NOMO-1 (cell line): ENCODE data around the gene ULBP3.

Experiments
- DNase-seq, 2 experiments: peaks; one replicate each; lab custom pipeline; 2025; ENCODE audit not compliant: unreplicated experiment in 2 of 2; lab: John Stamatoyannopoulos, UW

ULBP3 gene

DNA sequence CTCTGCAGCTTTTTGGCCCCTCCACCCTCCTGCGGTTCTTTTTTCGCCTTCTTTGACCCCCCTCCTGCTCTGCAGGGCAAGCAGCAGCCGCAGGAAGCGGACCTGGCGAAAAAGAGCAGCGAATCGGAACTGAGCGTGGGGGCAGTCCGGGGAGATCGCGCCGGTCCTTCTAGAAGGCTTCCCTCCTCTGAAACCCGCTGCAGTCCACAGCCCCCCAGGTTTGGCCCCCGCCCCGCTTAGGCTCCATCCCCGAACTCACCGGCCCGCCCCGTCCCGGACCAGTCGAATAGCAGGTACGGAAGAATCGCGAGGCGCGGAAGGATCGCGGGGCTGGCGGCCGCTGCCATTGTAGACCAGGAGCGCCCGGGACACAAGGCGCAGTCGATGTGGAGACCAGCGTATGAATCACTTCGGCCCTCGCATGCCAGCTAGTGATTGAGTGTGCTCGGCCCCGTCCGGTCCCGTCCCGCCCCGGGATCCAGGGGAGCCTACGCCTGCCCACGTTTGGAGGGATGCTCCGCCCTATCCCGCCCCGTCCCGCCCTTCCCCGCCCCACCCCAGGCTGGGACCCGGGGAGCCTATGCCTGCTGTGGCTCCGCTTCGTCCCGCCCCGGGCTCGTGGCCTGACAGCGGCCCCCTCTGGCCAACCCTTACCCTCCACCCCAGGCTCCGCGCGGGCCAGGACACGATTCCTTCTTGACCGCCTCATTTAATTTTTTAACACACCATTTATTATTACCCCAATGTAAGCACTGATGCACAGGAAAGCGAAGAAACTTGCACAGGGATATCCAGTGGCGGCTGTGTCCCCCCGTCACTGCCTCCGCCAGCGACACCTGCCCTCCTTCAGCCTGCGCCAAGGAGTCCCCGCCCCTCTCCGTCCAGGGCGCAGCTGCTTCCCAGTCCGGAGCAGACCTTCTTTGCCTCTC, at the start of gene ULBP3:
ULBP3 (minus strand) TSS at position 402 of the 929 bp plus-strand sequence; CDS start at position 347, 55 bp downstream.
- DNase-seq: peak; percentile 78 to 83

DNA sequence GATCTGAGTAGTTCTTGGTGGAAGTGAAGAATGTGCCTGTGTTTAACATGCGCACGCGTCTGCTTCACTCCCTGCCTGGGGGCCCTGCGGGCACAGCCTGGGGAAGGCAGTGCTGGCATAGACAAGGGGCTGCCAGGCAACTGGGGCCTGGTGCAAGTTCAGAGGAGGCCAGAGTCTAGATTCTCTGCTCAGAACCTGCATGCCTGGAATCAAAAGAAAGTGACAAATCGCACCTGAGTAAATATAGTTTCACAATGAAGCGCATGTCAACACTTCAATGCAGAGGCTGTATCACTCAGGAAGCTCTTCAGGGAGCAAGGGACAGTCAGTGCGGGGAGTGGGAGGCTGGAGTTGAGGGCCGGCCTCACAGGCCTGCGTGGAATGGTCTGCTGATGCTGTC, 49.7 kb upstream of the ULBP3 start:
- no peak for DNase-seq

DNA sequence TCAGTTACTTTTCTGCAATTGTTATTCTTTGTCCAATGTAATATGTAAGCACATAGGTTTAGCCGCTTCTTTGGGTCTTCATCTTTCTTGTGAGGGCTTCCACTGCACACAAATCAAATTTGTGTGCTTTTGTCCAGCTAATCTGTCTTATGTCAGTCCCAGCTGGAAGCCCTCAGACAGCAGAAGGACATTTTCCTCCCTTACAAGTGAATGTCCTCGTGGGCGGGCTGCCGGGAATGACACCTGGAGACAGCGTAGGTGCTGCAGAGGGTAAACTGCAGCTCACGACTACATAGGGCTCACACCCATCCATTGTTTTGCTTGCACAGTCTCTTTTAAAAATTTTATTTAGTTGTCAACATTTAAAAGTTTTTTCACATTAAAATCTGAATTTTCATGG, 49.3 kb upstream of the ULBP3 start:
- no peak for DNase-seq

DNA sequence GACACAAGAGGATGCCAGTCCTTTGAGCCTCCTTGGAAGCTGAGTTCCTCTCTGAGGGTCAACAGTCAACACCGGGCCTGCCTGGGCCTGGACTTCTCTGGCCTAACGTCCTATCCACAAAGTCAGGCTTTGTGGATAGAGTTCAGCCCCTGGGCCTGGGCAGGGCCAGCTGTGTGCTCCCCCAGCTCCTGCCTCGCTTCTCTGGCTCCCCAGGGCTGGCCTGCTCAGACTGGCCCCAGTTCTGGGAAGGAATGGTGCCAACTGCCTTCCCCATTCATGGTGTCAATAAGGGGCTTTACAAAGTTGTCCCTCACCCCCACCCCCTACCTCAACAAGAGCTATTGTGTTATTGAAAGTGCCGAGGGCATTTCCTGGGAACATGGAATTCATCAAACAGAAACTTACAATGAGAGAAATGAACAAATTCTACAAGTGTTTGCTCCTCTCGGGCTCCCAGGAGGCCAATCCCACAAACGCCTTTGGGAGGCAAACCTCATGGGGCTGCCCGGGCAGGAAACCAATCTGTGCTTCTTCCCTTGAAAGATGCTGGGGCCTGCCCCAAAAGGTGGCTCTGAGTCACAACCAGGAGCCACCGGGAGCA, 47.4 kb upstream of the ULBP3 start:
- no peak for DNase-seq

DNA sequence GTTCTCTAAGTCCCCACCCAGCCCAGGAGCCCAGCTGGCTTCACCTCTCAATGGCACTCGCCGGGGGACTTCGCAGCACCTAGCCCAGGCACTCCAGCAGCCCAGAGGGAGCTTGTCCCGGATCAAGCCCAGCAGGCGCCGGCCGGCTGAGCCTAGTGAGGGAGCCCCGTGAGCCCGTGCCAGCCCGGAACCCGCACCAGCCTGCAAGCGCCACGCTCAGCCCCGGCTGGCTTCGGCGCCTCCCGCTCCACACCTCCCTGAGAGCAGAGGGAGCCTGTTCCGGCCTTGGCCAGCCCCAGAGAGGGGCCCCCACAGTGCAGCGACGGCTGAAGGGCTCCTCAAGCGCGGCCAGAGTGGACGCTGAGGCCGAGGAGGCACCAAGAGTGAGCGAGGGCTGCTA, 46.8 kb upstream of the ULBP3 start:
- no peak for DNase-seq

DNA sequence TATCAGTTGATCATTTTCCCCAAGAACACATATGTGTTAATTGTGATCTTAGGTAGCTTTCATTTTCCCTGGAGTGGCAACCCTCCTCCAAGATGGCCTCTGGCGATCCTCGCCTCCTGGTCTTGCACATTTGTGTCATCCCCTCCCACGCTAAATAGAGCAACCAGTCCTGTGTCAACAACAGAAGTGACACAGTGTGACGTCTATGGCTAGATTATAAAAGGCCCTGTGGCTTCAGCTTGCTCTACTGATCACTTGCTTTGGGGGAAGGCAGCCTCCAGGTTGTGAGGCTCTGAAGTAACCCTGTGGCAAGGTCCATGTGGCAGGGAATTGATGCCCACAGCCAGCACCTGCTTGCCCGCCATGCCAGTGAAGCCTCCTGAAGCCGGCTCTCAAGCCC, 43.3 kb upstream of the ULBP3 start:
- DNase-seq: no peak

DNA sequence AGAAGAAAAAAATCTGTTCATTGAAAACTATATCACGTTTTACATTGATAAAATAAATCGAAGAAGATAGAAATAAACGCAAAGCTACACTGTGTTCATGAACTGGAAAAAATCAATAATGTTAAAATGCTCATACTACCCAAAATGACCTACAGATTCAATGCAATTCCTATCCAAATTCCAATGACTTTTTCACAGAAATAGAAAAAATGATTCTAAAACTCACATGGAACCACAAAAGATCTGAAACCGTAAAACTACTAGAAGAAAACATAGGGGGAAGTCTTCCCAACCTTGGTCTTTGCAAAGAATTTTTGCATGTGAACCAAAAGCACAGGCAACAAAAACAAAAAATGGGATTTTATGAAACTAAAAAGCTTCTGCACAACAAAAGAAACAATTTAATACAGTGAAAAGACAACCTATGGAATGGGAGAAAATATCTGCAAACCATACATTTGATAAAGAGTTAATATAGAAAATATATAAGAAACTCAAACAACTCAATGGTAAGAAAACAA, 33.9 kb upstream of the ULBP3 start:
- no peak for DNase-seq

DNA sequence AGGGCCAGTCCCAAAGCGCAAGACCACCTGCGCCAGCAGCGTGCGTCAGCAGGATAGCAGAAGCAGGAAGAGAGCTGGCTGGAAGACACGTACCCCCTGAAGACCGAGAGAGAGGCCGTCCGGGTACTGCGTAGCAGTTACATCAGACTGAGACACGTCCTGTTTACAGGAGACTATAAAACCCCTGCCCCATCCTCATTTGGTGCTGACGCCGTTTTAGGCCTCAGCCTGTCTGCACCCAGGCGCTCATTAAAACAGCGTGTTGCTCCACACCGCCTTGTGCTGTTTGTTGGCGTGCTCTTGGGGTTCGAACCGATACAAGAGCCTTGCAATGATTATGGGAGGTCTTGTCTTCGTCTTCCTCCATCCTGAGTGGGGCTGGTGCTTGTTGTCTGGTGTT, 31.8 kb upstream of the ULBP3 start:
- no peak for DNase-seq

DNA sequence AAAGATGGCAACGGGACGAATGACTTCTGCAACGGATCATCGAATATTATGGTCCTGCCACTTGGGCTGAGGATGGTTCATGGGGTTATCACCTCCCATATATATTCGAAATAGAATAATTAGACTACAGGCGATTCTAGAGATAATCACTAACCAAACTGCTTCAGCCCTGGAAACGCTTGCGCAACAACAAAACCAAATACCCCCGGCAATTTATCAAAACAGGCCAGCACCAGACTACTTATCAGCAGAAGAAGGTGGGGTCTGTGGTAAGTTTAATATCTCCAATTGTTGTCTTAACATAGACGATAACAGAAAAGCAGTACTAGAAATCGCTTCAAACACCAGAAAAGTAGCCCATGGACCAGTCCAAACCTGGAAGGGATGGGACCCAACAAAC, 31.0 kb upstream of the ULBP3 start:
- DNase-seq: no peak

DNA sequence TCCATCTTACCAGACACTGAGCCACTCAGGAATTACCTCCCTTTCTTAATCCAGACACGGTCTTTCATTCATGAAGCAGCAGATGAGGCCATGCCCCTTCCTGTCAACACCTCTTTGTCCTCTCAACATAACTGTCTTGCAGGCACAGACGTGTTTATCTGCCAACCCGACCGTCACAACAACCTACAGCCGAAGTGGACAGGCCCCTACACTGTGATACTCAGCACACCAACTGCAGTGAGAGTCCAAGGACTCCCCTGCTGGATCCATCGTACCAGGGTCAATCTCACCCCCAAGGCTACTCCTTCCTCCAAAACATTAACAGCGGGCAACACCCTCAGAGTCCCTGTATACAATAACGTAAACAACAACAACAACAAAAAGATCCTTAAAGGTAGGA, 30.6 kb upstream of the ULBP3 start:
- no peak for DNase-seq

DNA sequence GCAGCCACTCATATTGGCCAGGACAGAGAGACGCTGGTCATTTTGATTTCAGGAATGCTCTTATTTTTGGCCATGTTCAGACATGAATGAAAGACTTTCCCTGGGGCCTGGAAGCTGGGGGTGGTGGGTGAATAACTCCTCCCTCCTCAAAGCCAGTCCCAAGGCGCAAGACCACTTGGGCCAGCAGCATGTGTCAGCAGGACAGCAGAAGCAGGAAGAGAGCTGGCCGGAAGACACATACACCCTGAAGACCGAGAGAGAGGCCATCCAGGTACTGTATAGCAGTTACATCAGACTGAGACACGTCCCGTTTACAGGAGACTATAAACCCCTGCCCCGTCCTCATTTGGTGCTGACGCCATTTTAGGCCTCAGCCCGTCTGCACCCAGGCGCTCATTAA, 29.2 kb upstream of the ULBP3 start:
- DNase-seq: no peak

DNA sequence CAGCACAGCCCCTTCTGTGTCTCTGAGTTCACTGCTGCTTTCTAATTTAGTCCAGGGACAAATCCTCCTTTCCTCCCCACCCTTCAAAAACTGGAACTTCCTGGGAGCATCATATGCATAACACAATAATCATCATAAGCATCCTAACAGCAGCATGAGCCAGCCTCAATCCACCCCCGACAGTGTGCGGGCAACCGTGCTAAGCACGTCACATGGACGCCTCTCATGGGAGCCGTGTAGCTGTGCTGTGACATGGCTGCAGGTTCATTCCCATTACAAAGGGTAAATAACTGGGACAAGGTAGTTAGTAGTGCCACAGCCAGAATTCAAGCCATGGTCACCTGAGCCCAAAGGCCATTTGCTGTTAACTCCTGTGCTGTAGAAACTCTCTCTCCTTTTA, 24.5 kb upstream of the ULBP3 start:
- DNase-seq: no peak

DNA sequence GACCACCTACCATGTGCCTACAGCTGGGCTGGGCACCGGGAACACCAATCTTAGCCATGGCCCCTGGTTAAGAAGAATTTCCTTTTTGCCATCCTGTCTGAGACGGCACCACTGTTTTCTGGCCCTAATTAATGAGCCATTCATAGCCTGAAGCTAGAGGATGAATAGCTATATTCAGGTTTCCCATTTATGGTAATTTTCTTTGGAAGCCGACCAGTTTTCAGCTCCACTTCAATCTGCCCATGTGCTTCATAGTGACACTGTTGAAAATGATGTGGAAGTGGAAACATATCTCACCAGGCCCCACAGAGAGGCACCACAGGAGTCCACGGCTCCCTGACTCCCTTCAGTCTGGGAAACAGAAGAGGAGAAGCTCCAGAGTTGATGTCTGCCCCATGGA, 22.6 kb upstream of the ULBP3 start:
- no peak for DNase-seq

DNA sequence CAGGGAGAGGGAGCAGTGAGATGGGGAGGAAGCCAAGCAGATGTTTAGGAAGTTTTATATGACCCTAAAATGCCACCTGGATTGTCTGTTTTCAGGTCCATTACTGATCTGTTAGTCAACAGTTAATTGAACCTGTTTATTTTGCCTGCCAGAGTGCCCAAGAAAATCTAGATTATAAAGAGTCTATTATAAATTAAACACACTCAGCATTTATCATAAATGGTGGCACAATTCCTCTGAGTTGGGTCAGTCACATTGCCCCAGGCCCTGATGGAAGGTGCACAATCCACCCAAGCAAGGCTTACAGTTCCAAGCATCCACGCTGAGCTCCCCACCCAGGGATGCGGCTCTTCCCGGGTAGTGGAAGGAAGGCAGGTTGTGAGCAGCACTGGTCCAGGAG, 21.4 kb upstream of the ULBP3 start:
- no peak for DNase-seq

DNA sequence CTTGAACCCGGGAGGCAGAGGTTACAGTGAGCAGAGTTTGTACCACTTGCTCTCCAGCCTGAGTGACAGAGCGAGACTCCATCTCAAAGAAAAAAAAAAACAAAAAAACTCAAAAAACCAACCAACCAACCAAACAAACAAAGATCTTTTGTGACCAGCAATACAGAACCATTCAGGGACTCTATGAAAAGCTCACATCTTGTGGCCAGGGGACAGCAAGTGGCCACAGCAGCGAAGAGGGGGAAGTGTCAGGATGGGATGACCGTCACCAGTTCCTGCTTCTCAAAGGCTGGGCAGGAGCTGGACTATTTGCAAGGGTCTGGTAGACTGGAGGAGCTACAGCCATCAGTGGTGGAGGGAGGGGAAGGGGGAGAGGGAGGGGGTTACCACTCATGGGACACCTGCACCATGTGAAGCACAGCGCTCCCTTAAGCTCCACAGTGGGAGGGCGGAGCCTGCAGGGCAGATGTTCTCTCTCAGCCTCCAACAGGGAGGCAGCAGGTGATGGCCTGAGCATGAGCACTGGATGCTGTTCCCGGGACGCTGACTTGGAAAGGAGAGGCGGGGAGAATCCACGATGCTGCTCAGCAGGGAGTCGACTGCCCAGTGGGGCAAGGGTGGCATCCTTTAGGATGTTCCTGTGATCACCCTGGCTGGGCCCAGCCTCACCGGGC, 19.7 kb upstream of the ULBP3 start:
- no peak for DNase-seq

DNA sequence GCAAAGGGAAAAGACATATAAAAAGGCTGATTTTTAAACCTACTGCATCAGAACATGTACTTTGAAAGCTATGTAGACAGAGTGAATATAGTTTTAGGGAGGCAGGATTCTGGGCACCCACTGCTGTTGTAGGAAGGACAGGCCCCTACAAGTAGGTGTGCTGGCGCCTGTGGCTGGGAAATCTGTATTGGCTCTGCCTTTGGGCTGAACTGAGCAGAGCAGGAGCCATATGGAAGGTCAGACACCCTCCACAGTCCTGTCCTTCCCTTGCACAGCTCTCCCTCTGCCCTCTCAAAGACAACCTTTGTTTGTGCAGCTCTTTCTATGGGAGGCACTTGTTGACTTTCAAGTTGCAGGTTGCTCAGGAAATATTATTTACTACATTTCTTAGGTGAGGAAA, 18.4 kb upstream of the ULBP3 start:
- no peak for DNase-seq

DNA sequence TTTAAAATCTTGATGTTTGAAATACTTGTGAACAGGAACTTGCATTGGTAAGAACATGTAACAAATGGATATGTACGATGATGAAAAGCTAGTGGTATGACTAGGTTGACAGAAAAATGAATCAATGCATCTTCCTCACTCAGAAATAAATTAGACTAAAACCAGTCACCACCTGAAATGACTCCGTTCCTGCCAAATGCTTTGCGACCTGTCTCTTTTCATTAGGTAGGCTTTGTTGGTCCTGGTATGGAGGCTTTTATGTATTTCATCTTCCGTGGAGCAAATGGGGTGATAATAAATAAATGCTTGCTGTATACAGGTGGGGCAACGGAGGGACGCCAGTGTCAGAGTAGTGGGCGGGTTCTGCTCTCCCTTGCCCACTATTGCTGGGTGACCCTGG, 17.1 kb upstream of the ULBP3 start:
- no peak for DNase-seq

DNA sequence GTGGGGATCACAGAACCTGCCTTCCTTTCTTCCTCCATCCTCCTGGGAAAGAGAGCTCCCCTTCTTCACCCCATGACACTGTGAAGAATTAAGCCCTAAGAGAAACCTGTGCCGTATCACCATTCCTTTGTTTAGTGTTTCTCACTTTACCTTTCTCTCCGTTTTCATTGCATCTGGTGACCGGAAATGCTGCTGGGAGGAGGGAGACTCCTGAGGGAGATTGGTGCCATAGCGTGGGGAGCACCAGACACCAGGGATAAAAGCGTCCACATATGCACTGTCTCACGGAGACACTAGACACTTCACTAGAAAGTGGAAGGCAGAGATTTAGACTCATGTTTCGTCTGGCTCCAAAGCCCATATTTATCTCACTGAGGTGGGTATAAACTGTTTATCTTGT, 15.5 kb upstream of the ULBP3 start:
- DNase-seq: no peak

DNA sequence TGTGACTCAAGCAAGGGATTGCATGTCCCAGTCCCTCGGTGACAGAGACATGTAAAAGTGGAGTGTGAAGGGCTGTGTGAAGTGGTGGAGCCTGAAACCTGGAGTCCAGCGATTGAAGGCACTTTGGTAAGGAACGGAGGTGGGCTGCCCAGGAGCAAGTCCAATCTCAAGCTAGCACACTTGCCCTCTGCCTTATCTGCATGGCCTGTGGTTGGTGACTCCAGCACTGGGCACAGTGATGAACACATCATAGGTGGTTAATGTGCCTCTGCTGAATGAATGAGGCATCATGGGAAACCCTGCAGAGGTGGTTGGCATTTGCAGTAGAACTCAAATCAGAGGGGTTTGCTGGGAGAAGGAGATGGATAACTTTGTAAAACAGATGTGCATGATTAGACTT, 14.9 kb upstream of the ULBP3 start:
- DNase-seq: no peak

DNA sequence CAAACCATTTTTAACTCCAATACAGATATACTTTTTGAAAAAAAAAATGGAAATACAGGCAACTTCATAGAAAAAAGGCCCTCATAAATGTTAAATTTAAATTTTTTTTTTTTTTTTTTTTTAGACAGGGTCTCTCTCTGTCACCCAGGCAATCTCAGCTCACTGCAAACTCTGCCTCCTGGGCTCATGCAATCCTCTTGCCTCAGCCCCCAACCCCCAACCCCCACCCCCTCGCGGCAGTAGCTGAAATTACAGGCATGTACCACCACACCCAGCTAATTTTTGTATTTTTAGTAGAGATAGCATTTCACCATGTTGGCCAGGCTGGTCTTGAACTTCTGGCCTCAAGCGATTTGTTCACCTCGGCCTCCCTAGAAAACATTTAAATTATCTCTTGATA, 12.8 kb upstream of the ULBP3 start:
- DNase-seq: no peak

DNA sequence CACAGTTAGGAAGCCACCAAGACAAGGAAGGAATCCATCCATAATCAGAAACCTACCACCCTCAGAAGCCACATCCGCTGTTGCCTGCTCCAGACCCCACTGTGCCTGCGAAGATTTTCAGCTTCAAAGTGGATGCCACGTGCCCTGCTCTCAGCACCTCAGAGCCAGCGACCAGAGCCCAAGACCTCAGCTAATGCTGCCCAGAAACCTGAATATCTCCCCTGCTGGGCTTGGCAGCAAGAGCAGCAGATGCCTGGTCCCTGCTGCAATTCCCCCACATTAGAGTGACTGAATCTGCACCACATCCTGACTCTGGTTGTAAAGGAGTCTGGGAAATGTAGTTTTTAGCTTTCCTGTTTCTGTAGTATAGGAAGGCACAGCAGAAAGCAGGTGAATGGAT, 10.7 kb upstream of the ULBP3 start:
- no peak for DNase-seq

DNA sequence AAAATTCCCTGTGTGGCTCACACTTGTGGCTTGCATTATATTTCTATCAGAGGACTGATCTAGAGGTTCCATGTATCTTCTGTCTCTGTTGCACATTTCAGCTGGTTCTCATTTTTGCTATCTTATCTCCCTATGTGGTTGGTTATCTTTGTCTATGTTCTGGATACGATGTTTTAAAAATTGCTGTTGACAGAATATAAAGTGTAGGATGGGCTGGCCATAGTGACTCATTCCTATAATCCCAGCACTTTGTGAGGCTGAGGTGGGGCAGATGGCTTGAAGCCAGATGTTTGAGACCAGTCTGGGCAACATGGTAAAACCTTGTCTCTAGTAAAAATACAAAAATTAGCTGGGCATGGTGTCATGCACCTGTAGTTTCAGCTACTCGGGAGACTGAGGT, 9.9 kb upstream of the ULBP3 start:
- no peak for DNase-seq
